Erythroblast (primary cell): Measurements from ENCODE around the gene SNRNP200.
"Not testable (repeated sequence)": the region's sequence is repeated elsewhere in the genome, so short reads cannot be mapped to it uniquely, and the experiment has no call there.

Experiments used
- DNase-seq, 2 experiments: peaks; one replicate each; lab custom pipeline; 2025; lab: John Stamatoyannopoulos, UW
- GATA1 ChIP-seq: IDR thresholded peaks from 2 replicates; pipeline ENCODE4 v1.6.1; 2011; ENCODE audit warnings: low read depth, mild to moderate bottlenecking, control low read depth, low read length, moderate library complexity
- POLR2A ChIP-seq: IDR thresholded peaks from 2 replicates; pipeline ENCODE4 v1.6.1; 2011; ENCODE audit warnings: mild to moderate bottlenecking, low read length

Gene SNRNP200

DNA sequence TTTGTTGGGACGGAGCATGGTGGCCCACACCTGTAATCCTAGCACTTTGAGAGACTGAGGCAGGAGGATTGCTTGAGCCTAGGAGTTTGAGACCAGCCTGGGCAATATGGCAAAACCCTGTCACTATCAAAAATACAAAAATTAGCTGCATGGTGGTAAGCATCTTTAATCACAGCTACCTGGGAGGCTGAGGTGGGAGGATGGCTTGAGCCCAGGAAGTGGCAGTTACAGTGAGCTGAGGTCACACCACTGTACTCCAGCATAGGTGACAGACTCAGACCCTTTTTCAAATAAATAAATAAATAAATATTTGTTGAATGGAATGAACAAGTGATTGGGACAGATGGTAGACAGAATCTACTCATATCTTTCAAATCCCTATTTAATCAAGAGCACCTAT lies 14.1 kb upstream of the SNRNP200 start:
- TF ChIP-seq POLR2A (no peak), GATA1 (no peak)
- DNase-seq, result no peak

DNA sequence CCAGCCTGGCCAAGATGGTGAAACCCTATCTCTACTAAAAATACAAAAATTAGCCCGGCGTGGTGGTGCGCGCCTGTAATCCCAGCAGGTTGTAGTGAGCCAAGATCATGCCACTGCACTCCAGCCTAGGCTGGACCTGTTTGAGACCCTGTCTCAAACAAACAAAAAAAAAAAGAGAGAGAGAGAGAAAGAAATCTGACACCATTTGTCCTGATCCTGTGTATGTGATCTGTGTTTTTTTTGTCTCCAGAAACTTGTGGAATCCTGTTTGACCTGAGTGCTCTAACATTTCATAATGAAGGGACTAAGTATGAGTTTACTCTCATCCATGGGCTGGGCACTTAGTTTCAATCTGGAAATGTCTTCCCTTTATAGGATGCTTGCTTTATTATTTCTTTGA lies 13.4 kb upstream of the SNRNP200 start:
- no peak for DNase-seq
- TF ChIP-seq POLR2A (no peak), GATA1 (no peak)

DNA sequence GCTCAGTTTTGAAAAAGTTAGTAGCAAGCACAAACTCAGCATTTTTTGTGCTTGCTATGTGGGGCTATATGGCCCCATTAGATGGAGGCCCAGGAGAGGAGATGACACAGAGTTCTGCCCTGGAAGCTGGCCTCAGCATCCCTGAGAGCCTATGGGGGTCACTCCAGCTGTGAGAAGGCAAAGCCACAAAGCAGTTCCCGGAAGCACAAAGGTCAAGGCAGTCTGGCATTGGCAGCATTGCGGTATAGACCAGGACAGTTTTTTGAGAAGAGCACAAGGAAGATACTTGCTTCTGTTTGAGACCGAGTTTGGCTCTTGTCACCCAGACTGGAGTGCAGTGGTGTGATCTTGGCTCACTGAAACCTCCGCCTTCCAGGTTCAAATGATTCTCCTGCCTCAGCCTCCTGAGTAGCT lies 12.2 kb upstream of the SNRNP200 start:
- DNase-seq, result no peak
- TF ChIP-seq POLR2A (no peak), GATA1 (no peak)

DNA sequence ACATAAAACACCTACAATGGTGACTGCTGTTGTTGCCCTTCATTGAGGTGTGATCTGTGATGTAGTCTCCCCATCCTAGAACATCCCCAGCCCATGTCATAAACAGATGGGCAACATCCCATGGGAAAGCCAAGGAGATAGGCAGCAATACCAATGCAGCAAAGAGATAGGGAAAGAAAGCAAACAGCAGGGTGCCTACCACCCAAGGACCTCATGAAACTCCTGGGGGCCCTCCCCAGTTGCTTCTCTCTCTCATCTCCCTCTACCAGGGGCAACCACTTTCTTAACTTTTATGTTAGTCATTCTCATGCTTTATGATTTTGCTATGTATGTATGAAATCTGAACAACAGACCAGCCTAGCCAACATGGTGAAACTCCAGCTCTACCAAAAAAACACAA lies 11.7 kb upstream of the SNRNP200 start:
- TF ChIP-seq POLR2A, result no peak
- no peak for TF ChIP-seq GATA1
- no peak for DNase-seq

DNA sequence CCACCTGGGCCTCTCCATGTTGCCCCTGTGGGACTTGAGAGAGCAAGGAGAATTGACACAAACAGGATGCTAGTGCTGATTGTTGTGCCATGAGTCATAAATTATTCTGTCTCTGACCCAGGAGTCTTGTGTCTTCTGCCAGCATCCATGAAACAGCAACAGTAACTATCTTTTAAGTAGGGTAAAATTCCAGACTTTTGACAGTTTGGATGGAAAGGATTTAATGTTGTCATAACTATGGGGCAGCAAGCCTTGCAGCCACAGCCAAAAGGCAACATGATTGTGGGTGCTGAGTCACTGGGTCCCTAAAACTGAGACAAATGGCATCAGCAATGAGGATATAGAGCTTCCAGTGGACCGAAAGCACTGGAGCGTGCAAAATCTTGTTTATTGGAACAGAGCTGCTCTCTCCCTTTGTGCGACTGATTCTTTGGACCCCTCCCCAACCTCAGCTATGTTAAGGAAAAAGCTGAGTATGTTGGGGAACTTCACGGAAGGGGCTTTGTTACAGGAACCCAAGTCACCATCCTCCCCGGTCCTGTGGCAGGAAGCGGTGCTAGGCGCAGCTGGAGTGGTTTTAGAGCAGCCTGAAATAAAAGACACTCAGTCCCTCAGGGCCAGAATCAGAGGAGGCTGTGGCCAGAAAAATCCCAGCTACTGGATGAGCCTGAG lies 10.2 kb upstream of the SNRNP200 start:
- DNase-seq, result no peak
- no peak for TF ChIP-seq POLR2A
- no peak for TF ChIP-seq GATA1

DNA sequence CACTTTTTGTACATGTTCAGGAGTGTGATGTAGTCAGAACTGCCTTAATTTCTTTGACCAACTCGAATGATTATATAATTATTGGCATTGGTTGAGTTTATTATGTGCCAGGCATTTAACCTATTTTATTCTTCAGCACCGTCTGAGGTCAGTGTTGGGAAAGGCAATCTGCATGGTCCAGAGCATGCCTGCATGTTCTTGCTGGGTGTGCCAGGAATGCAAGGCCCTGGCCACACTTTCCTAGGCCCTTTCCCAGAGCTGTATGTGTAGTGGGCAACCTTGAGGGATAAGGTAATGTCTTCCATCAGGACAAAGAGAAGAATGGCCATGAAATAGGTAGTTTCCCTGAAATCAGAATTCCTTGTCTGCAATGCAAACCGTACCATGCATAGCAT lies 9.7 kb upstream of the SNRNP200 start:
- TF ChIP-seq POLR2A (no peak), GATA1 (no peak)

DNA sequence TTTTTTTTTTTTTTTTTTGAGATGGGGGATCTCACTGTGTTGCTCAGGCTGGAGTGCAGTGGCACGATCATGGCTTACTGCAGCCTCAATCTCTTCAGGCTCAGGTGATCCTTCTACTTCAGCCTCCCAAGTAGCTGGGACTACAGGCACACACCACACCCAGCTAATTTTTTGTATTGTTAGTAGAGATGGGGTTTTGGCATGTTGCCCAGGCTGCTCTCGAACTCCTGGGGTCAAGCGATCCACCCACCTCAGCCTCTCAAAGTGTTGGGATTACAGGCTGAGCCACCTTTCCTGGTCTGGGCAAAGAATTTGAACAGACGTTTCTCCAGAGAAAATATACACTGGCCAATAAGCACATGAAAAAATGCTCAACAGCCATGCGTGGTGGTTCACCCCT lies 2.9 kb upstream of the SNRNP200 start:
- DNase-seq, result peak in 1 of 2 experiments; percentile 28
- TF ChIP-seq GATA1, result no peak

More for the DNA sequence above, 9.7 kb upstream of the SNRNP200 start:
- DNase-seq, result no peak

DNA sequence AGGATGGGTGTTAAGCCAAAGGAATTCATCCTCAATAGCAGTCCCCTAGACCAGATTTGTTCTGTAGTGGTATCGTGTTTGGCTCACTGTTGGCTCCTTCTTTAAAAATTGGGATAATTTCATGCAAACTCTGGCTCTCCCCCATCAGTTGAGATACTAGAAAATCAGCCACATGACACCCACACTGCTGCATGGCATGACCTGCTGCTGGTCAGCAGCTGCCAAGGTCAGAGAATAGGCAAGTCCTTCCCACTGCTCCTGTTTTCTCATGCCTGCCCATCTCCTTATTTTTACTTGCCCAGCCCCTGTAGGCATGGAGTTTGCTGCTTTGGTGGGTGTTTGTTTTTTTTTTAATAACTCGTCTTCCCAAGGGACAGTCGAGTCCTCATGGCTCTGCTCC lies 1.0 kb upstream of the SNRNP200 start:
- TF ChIP-seq POLR2A, result no peak
- no peak for TF ChIP-seq GATA1
- DNase-seq, result peak in 1 of 2 experiments; percentile 31

DNA sequence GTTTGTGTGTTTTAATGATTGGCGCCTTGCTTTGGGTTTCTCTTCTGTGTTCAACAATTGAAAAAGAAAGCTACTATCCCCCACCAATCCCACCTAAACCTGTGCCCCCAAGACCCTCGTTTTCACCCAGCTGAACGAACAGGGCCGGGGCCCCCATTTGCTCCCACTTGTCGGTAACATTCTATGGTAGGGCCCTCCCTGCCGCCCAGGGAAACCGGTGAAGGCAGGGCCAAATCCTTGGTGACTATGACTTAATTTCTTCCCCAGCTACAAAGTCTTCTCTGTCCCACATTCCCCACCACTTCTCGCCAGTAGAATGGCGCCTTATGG lies 598 bp upstream of the SNRNP200 start:
- DNase-seq, result peak in 1 of 2 experiments; percentile 40
- no peak for TF ChIP-seq POLR2A
- TF ChIP-seq GATA1, result no peak

DNA sequence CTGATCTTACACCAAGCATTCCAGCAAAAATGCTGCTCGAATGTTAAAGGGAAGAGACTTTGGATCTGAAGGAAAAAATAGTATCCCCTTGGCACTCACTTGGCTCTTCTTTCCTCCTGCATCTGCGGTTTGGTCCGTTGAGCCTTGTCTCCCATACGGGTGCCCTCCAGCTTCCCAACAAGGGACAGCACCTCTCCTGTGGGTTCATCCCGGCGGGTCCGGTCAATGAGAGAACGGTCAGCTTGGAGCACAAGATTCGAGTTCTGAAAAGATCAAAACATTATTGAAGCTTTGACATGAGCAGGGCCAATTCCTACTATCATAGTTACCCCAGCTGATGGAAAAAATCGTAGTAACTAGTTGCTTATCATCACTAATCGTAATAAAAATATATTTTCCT lies 740 bp downstream of the SNRNP200 start:
- no peak for DNase-seq
- TF ChIP-seq POLR2A, result no peak
- TF ChIP-seq GATA1, result no peak

DNA sequence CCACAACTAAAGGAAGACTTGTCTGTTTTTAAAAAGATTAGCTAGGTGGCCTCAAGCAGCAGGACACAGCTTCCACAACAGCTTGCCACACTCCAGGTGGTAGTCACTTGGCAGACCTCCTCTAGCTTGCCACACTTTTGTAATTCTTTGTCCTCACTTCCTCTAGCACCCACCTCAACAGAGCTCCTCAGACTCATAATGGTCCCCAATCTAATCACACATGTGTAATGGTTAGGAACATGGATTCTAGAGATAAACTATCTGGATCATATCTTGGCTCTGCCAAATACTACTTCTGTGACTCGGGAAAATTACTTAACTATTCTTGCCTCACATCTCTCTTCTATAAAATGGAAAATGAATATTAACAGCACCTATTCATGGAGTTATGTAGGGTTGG lies 3.5 kb downstream of the SNRNP200 start:
- TF ChIP-seq POLR2A, result no peak
- no peak for TF ChIP-seq GATA1
- peak; percentile 57 to 83 for DNase-seq

DNA sequence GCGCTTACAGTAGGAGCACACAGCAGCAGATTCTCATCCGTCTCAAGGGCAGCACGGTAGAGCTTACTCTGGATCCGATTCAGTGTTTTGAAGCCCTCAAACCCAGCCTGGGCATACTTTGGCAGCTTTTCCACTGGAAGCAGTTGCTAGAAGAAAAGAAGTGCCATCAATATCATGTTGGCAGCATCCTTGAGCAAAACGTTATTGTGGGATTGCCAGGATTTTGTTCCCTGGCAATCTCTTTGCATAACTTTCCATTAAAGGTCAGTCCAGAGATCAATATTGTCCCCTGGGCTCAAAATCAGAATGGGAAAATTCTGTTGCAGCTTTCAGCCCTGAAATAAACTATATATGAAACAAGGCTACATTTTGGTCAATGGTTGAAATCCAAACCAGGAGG lies 8.4 kb downstream of the SNRNP200 start:
- TF ChIP-seq POLR2A, result no peak
- TF ChIP-seq GATA1, result no peak
- no peak for DNase-seq

DNA sequence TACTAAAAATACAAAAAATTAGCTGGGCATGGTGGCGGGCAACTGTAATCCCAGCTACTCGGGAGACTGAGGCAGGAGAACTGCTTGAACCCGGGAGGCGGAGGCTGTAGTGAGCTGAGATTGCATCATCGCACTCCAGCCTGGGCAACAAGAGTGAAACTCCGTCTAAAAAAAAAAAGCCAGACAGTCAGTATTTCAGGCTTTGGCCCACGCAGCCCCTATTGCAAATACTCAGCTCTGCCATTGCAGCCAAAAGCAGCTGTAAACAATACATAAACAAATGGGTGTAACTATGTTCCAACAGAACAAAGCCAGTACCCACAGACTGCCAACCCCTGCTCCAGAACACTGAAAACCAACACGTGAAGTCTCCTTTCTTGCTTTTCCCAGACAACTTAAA lies 11.1 kb downstream of the SNRNP200 start:
- not testable (repeated sequence) for DNase-seq

DNA sequence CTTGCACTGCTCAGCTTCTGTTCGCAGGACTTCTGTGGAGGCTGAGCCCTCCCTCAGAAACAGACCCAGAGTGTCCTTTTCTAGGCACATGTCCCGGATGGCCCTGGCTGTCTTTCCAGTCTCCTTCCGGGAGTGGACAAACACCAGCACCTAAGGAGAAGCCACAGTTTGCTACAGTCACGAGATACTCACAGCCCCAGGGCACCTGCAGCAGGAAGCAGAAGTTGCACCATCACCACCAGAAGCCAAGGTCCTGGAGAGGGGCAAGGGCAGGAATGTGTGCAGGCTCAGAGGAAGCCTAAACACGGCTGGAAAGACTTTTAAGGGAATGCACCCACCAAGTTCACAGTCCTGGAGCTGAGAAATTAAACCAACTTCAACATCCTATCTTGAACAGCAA lies 13.6 kb downstream of the SNRNP200 start:
- DNase-seq, result no peak
- TF ChIP-seq GATA1 (no peak), POLR2A (no peak)

DNA sequence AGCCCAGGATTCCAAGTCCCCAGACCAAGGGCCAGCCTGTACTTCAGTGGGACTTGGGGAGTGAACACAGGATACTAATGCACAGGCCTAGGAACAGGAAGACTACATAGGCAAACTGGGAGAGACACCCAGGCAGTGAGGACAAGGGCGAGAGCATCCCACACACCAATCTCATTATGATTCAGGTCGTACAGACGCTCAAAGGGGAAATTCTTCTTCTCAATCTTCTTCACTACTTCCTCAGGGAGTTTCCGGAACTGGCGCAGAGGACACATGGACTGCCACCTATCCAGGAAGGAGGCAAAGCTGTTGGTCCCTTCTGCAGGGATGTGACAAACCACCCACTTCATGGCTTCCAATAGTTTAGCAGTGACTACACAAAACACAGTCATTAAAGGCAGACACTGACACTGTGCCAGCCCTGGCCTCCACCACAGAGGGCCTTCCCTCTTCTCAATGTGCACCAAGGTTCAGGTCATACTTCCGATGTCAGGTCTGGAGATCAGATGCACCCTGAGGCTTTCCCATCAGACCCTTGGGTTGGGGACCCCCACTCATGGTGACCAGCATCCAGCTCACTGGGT lies 18.0 kb downstream of the SNRNP200 start:
- TF ChIP-seq POLR2A (no peak), GATA1 (no peak)
- DNase-seq, result no peak
